H9 (cell line): ENCODE data around the gene CD207. TPM values are rescaled to one million over a fixed set of nuclear protein-coding genes. Genes with fewer than 3 reads are reported as not detected.

Source experiments
- DNase-seq: peaks from one replicate; pipeline ENCODE4 v3.0.0-alpha.2; 2017
- H2AFZ ChIP-seq: one replicate; pipeline ENCODE4 v1.6.1; 2013; ENCODE audit warnings: mild to moderate bottlenecking, low read length, control low read depth, moderate library complexity
- H2AK5ac ChIP-seq: 2 replicates; pipeline ENCODE4 v1.6.1; 2013; ENCODE audit warnings: low read length, control low read depth, mixed read lengths; ENCODE audit not compliant: insufficient read length
- H2BK120ac ChIP-seq: one replicate; pipeline ENCODE4 v1.6.1; 2013; ENCODE audit warnings: low read depth, mild to moderate bottlenecking, low read length, control low read depth, inconsistent platforms; ENCODE audit not compliant: poor library complexity, severe bottlenecking
- H2BK12ac ChIP-seq: 2 replicates; pipeline ENCODE4 v1.6.1; 2013; ENCODE audit warnings: low read length, control low read depth, mixed read lengths, low read depth; ENCODE audit not compliant: insufficient read length
- H2BK15ac ChIP-seq: 2 replicates; pipeline ENCODE4 v1.6.1; 2013; ENCODE audit warnings: low read depth, low read length, control low read depth
- H2BK20ac ChIP-seq: one replicate; pipeline ENCODE4 v1.6.1; 2013; ENCODE audit warnings: low read depth, mild to moderate bottlenecking, low read length, control low read depth, inconsistent platforms; ENCODE audit not compliant: poor library complexity, severe bottlenecking
- H2BK5ac ChIP-seq: 2 replicates; pipeline ENCODE4 v1.6.1; 2013; ENCODE audit warnings: low read length, control low read depth, mixed read lengths; ENCODE audit not compliant: insufficient read length
- H3K14ac ChIP-seq: 2 replicates; pipeline ENCODE4 v1.6.1; 2013; ENCODE audit warnings: low read length, control low read depth; ENCODE audit not compliant: insufficient read depth
- H3K18ac ChIP-seq: 2 replicates; pipeline ENCODE4 v1.6.1; 2013; ENCODE audit warnings: low read depth, mild to moderate bottlenecking, mixed read lengths, low read length, control low read depth; ENCODE audit not compliant: insufficient read length
- H3K23ac ChIP-seq: 2 replicates; pipeline ENCODE4 v1.6.1; 2013; ENCODE audit warnings: low read length, control low read depth, mixed read lengths, low read depth; ENCODE audit not compliant: insufficient read length
- H3K23me2 ChIP-seq: 2 replicates; pipeline ENCODE4 v1.6.1; 2013; ENCODE audit warnings: low read depth, mild to moderate bottlenecking, mixed read lengths, low read length, control low read depth; ENCODE audit not compliant: insufficient read length, poor library complexity, severe bottlenecking
- H3K27ac ChIP-seq: 2 replicates; pipeline ENCODE4 v1.5.1; 2013; ENCODE audit warnings: low read length, control low read depth, mixed read lengths, low read depth; ENCODE audit not compliant: insufficient read length
- H3K27me3 ChIP-seq: 2 replicates; pipeline ENCODE4 v1.6.1; 2013; ENCODE audit warnings: low read length, control low read depth, inconsistent platforms; ENCODE audit not compliant: insufficient read depth
- H3K4ac ChIP-seq: 2 replicates; pipeline ENCODE4 v1.6.1; 2013; ENCODE audit warnings: low read depth, mild to moderate bottlenecking, control low read depth, inconsistent platforms, low read length, moderate library complexity
- H3K4me1 ChIP-seq: 2 replicates; pipeline ENCODE4 v1.6.1; 2013; ENCODE audit warnings: low read length, control low read depth, inconsistent platforms; ENCODE audit not compliant: insufficient read depth
- H3K4me2 ChIP-seq: 2 replicates; pipeline ENCODE4 v1.6.1; 2013; ENCODE audit warnings: low read length, control low read depth, mixed read lengths; ENCODE audit not compliant: insufficient read length, insufficient read depth
- H3K56ac ChIP-seq: 2 replicates; pipeline ENCODE4 v1.6.1; 2013; ENCODE audit warnings: low read depth, mild to moderate bottlenecking, mixed read lengths, low read length, control low read depth; ENCODE audit not compliant: insufficient read length
- H3K79me1 ChIP-seq: 2 replicates; pipeline ENCODE4 v1.6.1; 2013; ENCODE audit warnings: low read depth, mild to moderate bottlenecking, moderate library complexity, low read length, control low read depth, inconsistent platforms; ENCODE audit not compliant: insufficient read depth, poor library complexity, severe bottlenecking
- H3K79me2 ChIP-seq: 2 replicates; pipeline ENCODE4 v1.6.1; 2013; ENCODE audit warnings: low read length, control low read depth, inconsistent platforms; ENCODE audit not compliant: insufficient read depth
- H3K9ac ChIP-seq: 2 replicates; pipeline ENCODE4 v1.6.1; 2013; ENCODE audit warnings: low read length, control low read depth, mixed read lengths; ENCODE audit not compliant: insufficient read length; ENCODE audit errors: extremely low read depth
- H3K9me3 ChIP-seq: one replicate; pipeline ENCODE4 v1.6.1; 2013; ENCODE audit warnings: low read depth, low read length, inconsistent platforms; ENCODE audit not compliant: control insufficient read depth
- H3T11ph ChIP-seq: one replicate; pipeline ENCODE4 v1.6.1; 2013; ENCODE audit warnings: mild to moderate bottlenecking, low read length, control low read depth, inconsistent platforms
- H4K20me1 ChIP-seq: one replicate; pipeline ENCODE4 v1.6.1; 2013; ENCODE audit not compliant: control insufficient read depth, insufficient read length, insufficient read depth
- H4K5ac ChIP-seq: 2 replicates; pipeline ENCODE4 v1.6.1; 2013; ENCODE audit warnings: low read depth, mild to moderate bottlenecking, mixed read lengths, low read length, control low read depth; ENCODE audit not compliant: insufficient read length
- H4K8ac ChIP-seq: replicated peaks from 2 replicates; pipeline ENCODE4 v1.6.1; 2013; ENCODE audit warnings: low read length, control low read depth, mixed read lengths, low read depth; ENCODE audit not compliant: insufficient read length
- H4K91ac ChIP-seq: 2 replicates; pipeline ENCODE4 v1.6.1; 2013; ENCODE audit warnings: low read depth, mild to moderate bottlenecking, moderate library complexity, mixed read lengths, low read length, control low read depth; ENCODE audit not compliant: insufficient read length
- H3K27ac Mint-ChIP-seq, 3 experiments: 2 replicates in 2 of 3; 3 replicates in 1 of 3; pipeline ENCODE4 v1.8.0; 2020 to 2021; ENCODE audit warnings: mixed read lengths in 3 of 3, mild to moderate bottlenecking in 1 of 3, moderate library complexity in 1 of 3
- H3K27me3 Mint-ChIP-seq: 2 replicates; pipeline ENCODE4 v1.8.0; 2021; ENCODE audit warnings: low read depth, mild to moderate bottlenecking, moderate library complexity, mixed read lengths
- H3K36me3 Mint-ChIP-seq, 3 experiments: 2 replicates in 2 of 3; 3 replicates in 1 of 3; pipeline ENCODE4 v1.8.0; 2020 to 2021; ENCODE audit warnings: low read depth in 3 of 3, mixed read lengths in 3 of 3; ENCODE audit not compliant: insufficient read depth in 1 of 3
- H3K4me1 Mint-ChIP-seq, 2 experiments: 2 replicates each; pipeline ENCODE4 v1.8.0; 2020; ENCODE audit warnings: mixed read lengths in 2 of 2
- H3K4me3 Mint-ChIP-seq, 2 experiments: 2 replicates in 1 of 2; 3 replicates in 1 of 2; pipeline ENCODE4 v1.8.0; 2020 to 2021; ENCODE audit warnings: mild to moderate bottlenecking in 2 of 2, mixed read lengths in 2 of 2, moderate library complexity in 1 of 2
- H3K9me3 Mint-ChIP-seq, 2 experiments: 2 replicates in 1 of 2; 3 replicates in 1 of 2; pipeline ENCODE4 v1.8.0; 2020; ENCODE audit warnings: mild to moderate bottlenecking in 2 of 2, mixed read lengths in 2 of 2, moderate library complexity in 1 of 2
- WGBS: extraction: QIAGEN DNeasy Blood & Tissue Kit; methylation state at CpG from one replicate; pipeline ENCODE4 v1.1.7; 2013; ENCODE audit warnings: missing lambda C conversion rate, low lambda C conversion rate, mixed read lengths; ENCODE audit not compliant: insufficient read length; ENCODE audit errors: extremely low coverage; 5-methylcytosine and 5-hydroxymethylcytosine counted together
- total RNA-seq: library from RNA; stranded (reverse); gene quantifications from 2 replicates; pipeline ENCODE4 v1.2.1, GENCODE V29; 2021
- TF ChIP-seq, protein P1 (sequence below): fragments of 200-600 bp; sonication (generic); conservative IDR thresholded peaks from 3 replicates; pipeline ENCODE4 v1.8.0; 2021; ENCODE audit warnings: antibody characterized with exemption, mild to moderate bottlenecking

The CD207 gene
- total RNA-seq, 1 experiment from 2014 or later = not detected

DNA sequence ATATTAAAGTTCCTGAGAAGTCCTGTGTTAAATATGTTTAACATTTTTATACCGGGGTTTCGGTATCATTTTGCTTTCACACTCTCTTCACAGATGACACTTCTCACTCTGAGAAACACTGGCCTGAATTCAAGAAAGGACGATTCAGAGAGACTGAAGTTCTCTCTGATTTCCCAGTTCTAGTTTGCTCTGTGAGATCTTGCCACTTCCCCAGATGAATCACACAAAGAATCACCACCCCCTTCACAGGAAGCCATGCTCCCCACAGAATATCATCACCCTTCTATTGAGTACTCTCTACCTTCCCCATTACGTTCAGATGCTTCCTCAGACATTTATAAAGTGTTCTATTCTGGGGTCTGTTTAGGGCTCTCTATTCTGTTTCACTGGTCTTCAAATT lies 16.1 kb upstream of the CD207 start:
- Histone ChIP-seq H2BK5ac (no peak overlapping the region), H3K79me1 (no peaks in the 10 kb centered on the region), H2BK15ac (no peak overlapping the region), H3K18ac (no peak overlapping the region), H3K23me2 (no peaks in the 10 kb centered on the region), H3K4ac (no peak overlapping the region), H3K27me3 (no peaks in the 10 kb centered on the region), H4K5ac (no peak overlapping the region), H4K20me1 (no peaks in the 10 kb centered on the region), H3K4me2 (no peak overlapping the region), H4K91ac (no peak overlapping the region), H2BK20ac (no peak overlapping the region), H2BK120ac (no peak overlapping the region), H3K4me1 (no peaks in the 10 kb centered on the region), H3K27ac (no peak overlapping the region), H3K79me2 (no peaks in the 10 kb centered on the region), H3K9ac (no peak overlapping the region), H3T11ph (no peak overlapping the region), H3K23ac (no peak overlapping the region), H2AK5ac (no peak overlapping the region), H3K9me3 (no peaks in the 10 kb centered on the region), H2BK12ac (no peak overlapping the region), H4K8ac (no peak overlapping the region), H3K14ac (no peak overlapping the region), H2AFZ (no peak overlapping the region), H3K56ac (no peak overlapping the region)
- TF ChIP-seq, protein P1, sequence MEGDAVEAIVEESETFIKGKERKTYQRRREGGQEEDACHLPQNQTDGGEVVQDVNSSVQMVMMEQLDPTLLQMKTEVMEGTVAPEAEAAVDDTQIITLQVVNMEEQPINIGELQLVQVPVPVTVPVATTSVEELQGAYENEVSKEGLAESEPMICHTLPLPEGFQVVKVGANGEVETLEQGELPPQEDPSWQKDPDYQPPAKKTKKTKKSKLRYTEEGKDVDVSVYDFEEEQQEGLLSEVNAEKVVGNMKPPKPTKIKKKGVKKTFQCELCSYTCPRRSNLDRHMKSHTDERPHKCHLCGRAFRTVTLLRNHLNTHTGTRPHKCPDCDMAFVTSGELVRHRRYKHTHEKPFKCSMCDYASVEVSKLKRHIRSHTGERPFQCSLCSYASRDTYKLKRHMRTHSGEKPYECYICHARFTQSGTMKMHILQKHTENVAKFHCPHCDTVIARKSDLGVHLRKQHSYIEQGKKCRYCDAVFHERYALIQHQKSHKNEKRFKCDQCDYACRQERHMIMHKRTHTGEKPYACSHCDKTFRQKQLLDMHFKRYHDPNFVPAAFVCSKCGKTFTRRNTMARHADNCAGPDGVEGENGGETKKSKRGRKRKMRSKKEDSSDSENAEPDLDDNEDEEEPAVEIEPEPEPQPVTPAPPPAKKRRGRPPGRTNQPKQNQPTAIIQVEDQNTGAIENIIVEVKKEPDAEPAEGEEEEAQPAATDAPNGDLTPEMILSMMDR = no peak
- Mint-ChIP-seq H3K36me3 (no peaks in the 10 kb centered on the region), H3K4me1 (peaks cover 0 to 8% of the 10 kb centered on the region in 2 experiments; a peak in 3 of 4 replicates), H3K27me3 (peaks cover 48% of the 10 kb centered on the region), H3K27ac (no peak overlapping the region), H3K9me3 (no peaks in the 10 kb centered on the region; a peak in 2 of 5 replicates), H3K4me3 (no peak overlapping the region)
- WGBS = no CpG with 5 or more reads among the region's 4 CpGs
- DNase-seq = no peak
